D341Med (cell line): ENCODE results near the gene CASK.

Experiments
- DNase-seq: peaks from one replicate; pipeline ENCODE4 v3.0.0; 2012; ENCODE audit warnings: low spot score

CASK gene

GRCh38 chrX:41561045-41561444, 362.3 kb downstream of the CASK start:
- no peak for DNase-seq

- no peak for DNase-seq
These were observed 363.9 kb downstream of the CASK start for GRCh38 chrX:41559235-41560052.

DNA sequence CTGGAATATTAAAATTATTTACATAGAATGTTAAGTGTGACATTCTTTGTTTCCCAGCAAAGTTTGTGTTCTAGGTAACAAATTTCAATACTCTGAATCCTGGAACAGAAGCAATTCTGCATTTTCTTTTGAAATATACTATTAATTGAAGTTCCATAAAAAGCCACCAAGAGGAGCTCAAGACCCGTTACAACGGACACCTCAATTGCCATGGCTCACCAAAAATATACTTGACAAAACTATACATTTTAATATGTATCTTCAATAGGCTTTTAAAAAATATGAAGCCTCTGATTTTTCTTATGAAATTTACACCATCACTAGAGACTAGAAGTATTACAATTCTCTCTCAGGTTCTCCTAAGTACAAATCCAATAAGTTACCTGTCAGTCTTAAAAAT, 364.8 kb downstream of the CASK start:
- peak; percentile 25 for DNase-seq

- DNase-seq, result no peak
These were observed 366.4 kb downstream of the CASK start for GRCh38 chrX:41556958-41557357.

DNA sequence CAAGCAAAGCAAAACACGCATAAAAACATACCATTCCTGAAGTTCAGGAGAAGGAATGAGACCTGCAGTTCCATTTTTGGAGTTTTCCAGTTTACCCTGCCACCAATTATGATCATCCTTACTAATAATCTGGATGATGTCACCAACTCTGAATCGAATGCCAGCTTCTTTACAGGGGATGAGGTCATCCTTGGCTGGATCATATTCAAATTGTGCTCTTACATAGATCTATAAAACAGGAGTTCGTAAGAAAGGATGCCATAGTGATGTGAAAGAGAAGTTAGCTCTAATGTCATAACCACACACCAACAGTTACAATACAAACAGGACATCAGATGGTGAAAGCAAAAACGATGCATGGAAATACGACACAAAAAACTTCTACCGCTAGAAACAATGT, 369.7 kb downstream of the CASK start:
- DNase-seq, result no peak

DNA sequence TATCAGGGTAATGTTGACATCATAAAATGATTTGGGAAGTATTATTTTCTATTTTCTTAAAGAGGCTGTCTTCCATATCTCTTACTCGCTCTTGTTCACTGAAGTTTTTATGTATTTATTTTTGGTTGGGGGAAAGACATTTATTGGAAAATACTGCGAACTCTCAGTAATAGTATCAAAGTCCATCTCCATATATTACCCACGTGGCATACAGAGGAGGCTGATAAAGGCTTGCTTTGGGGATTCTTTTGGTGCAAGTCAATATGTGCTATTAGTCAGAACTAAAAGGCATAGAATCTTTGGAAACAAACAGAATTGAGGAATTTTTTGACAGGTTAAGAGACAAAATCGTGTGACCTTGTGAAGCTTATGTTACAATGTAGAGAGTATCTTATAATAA, 374.9 kb downstream of the CASK start:
- no peak for DNase-seq

GRCh38 chrX:41543668-41544067, 379.7 kb downstream of the CASK start:
- no peak for DNase-seq

DNA sequence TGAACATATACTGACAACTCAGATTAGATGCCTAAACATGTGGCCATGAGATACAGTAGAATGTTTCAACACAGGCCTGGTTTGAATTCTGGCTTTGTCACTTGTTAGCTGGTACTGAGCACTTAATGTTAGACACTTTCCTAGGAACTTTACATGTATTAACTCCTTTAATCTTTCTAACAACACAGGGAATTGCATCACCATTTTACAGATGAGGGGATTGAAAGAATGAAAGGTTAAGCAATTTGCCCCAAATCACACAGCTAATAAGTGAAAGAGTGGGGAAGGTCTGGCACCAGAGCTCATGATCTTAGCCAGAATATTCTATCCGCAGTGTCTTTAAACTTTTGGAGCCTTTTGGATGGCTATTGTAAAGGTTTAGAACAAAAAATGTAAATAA, 380.3 kb downstream of the CASK start:
- DNase-seq, result no peak

DNA sequence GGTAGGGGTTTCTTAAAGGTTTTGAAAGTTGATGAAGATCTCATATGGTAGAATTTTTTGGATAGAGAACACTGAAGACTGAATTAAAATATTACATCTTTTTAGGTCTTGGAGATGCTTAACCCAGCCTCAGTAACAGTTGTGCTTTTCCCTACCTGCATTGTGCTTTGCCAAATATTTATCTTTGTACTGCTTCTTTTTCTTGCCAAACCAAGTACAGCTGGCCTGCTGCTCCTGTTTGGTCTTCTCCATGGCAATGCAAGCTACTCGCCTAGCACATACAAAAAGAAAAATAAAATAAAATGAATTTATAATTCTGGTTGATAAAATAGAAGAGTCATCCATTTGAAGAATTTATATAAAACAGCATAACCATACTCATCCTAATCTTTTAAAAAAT, 380.8 kb downstream of the CASK start:
- no peak for DNase-seq

GRCh38 chrX:41542135-41542534, 381.2 kb downstream of the CASK start:
- no peak for DNase-seq

DNA sequence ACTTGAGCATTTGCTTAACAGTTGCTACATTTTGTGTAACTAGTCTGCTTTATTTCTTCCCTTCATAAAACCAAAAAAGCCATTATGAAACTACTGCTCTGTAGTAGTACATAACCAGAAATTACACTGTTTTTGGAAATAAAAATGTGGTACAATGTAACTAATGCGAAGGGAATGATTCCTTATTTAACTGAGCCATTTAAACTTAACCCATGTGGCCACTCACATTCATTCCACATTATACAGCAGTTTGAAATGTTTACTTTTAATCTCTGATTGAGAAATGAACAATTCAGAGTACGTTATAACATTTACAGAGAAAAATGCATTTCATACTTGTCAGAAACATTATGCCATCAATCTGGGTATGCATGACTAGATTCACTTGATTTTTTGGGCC, 382.0 kb downstream of the CASK start:
- no peak for DNase-seq

DNA sequence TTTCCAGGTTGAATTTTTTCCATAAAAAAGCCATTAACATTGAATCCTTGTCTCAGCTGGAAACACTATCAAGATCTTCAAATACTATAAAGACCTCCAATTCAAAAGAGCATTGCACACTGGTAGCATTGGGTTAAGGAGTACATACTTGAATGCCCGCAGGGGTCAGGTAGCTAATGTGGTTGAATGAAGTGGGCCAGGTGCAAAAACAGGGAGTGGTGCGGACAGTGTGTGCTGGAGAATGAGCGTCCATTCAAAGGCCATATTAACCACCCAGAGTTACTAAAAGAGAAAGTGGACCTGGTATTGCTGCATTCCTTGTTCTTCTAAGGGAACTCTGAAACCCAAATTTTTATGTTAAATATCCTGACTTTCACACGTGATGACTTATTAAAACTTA, 384.6 kb downstream of the CASK start:
- no peak for DNase-seq

GRCh38 chrX:41530085-41530484, 393.3 kb downstream of the CASK start:
- no peak for DNase-seq

GRCh38 chrX:41529221-41529620, 394.1 kb downstream of the CASK start:
- no peak for DNase-seq

DNA sequence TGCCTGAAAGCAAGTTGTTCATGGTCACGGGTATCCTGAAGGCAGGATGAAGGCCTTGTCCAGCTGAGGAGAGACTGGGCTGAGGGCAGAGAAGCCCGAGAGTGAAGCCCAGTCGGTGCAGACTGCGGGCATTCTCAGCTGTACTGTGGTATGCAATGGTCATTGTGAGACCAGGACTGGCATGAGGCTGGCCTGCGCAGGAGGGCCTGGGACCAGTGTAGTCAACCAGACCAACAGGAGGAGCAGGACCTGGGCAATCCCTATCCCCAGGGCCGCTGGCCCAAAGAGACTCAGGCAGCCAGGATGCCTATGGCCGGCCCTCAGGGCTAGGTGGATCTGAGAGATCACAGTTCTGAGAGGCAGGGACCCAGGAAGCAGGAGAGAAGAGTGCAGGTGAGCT, 394.6 kb downstream of the CASK start:
- DNase-seq, result no peak

- DNase-seq, result no peak
These were observed 396.4 kb downstream of the CASK start for GRCh38 chrX:41526925-41527324.

DNA sequence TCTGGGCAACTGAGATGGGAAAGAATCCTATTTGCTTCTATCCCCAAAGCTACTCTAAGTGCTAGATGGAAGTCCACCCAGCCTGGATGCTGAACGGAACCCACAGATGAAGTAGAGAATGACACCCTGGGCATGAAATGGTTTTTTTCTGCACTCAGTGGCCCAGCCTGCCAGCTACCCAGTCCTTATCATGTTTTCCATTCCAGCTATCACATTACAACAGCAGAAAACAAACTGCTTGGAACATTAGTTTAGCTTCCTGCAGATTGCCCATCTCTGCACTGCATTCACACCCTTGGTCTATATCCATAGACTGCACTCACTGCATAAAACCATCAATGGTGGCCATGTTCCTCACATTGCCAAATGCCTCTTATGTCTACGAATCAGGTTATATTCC, 397.1 kb downstream of the CASK start:
- no peak for DNase-seq

- no peak for DNase-seq
These were observed 400.7 kb downstream of the CASK start for GRCh38 chrX:41522671-41523070.

DNA sequence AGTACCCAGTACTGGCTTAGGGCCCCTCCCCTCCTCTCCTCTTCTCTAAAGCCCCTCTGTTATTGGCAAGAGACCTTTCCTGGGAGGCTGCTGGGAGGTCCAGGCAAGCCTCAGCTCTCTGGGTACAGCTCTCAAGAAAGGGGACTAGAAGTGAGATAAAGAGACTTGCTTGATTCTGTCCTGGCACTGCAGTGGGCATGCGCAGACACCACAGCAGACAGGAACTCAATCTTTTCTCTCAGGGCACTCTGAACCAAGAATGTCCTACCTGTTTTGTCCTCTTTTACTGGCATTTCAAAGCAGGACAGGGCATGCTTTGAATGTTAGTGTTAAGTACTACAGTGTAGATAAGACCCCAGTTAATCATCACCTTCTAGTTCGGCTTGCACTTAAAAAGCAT, 401.3 kb downstream of the CASK start:
- no peak for DNase-seq

GRCh38 chrX:41519468-41519867, 403.9 kb downstream of the CASK start:
- DNase-seq, result no peak

DNA sequence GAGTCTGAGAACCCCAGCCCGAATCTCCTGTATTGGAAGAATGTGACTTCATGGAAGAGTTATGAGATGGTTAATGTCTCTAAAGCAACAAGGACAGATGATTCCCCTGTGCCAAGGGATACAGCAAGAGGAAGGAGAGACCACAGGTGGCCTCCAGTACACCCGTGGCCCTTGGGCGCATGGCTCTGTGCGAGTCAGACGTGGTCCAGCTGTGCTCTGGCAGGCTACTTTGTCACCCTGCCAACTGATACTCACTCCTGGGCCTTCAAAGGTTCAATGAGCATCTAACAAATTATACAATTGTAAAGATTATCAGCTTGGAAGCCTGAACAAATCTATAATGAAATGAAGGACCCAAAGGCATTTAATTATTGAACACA, 404.5 kb downstream of the CASK start:
- DNase-seq, result no peak

GRCh38 chrX:41518127-41518840, 405.1 kb downstream of the CASK start:
- DNase-seq, result no peak

DNA sequence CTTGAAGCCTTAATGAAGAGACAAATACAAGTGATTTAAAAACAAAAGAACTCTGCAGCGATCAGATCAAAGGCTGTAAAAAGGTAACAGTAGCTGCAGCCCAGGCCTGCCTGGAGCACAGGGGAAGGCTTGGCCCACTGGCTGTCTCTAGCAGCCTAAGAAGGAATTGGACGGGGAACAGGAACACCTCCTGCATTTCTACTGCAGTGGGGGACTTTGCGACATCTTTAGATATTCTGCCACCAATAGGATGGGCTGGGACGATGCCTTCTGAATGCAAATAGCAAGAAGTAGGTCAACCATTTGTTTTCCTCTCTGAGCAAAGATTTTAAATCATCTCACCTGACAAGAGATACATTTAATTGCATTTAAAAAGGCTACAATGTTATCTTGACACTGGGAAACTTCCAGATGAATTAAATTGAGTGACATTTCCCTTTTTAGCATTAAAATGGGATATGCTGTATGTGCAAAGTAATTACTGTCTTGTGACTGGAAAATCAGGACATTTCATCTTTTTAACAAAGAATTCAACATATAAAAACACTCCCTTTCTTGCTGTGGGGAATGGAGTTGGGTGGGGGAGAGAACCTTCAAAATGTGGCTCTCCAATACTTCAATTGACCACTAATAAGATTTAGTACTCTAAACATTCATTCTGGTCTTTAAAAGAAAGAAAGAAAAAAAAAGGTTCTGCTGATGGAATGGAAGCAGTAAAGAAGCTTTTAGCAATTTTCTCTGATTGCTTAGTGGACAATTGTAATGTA, 406.2 kb downstream of the CASK start:
- no peak for DNase-seq
